Kidney glomerular epithelial cell (primary cell): ENCODE data around the gene PHF1.
A peak's percentile ranks its signal among the peaks of the same experiment; 100 is the strongest.
"Not testable (repeated sequence)": the region's sequence is repeated elsewhere in the genome, so short reads cannot be mapped to it uniquely, and the experiment has no call there.

Experiments
- DNase-seq: peaks from one replicate; lab custom pipeline; 2025; lab: John Stamatoyannopoulos, UW

The PHF1 gene

DNA sequence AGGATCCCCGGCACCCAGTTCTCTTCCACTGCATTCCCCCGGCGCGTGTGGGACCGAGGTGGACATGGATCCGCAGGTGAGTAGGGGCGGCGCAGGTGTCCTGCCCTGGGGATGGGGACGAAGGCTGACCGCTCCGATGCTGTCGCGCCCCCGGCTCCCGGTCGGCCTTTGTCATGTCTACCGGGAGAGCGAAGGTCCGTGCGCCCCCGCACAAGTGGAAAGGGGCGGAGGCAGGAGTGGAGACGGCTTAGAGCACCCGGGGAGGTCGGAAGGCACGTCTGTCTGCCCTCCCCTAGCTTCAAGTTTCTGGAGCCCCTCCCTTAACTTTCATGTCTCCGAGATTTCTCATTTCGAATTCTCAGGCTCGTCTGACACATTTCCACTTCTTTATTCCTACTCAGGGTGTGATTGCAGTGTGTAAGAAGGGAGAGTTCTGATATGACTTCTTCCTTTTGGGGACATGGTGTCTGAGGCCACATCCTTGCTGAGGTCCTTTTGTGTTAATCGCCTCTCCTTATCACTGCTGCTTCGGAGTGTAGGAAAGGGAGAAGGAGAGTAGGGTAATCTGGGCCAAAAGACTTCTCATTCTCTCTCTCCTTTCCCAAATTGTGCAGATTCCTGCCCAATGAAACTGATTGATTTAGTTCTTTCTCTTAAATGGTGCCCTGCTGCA, 18.8 kb upstream of the PHF1 start:
- no peak for DNase-seq

DNA sequence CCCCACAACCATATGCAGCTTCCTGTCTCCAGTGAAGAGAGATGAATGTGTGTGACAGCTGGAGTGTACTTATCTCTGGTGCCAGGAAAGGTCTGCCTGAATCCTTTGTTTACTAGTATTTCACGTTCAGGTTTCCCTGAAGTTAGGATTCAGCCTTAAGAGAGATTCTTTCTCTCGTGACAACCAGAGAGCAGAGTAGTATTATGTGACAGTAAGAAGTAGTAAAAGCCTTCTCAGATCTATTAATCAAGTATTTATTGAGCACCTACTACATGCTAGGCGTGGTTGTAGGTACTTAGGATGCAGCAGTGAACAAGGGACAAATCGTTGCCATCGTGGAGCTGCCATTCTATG, 18.2 kb upstream of the PHF1 start:
- no peak for DNase-seq

DNA sequence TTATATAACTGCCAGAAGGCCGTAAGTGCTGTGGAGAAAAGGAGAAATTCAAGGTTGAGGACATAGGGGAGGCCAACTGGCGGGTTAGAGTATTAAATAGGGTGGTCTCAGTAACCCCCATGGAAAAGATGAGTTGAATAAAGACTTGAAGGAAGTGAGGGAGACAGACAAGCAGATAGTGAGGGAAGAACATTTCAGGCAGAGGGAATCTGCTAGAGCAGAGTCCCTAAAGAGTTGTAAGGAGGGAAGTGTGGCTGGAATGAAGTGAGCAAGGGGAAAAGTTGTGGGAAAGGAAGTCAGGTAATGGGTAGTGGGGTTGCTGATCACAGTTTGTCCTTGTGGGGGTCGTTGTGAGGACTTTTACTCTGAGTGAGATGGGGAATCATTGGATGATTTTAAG, 17.8 kb upstream of the PHF1 start:
- no peak for DNase-seq

DNA sequence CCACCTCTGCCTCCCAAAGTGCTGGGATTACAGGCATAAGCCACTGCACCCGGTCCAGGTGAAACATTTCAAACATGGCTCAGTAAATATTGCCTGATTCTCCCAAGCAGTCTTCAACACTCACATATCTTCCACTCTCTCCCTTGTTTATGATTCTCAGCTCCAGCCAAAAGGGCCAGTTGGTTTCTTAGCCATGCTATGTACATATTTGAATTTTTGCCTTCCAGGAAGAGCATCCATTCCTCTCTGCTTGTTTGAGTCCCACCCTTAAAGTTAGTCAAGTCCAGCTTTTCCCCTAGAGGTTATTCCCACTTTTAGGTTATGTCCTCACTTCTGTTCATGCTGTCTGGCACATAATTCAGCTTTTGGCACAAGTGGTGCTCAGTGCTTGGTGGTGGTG, 13.3 kb upstream of the PHF1 start:
- no peak for DNase-seq

DNA sequence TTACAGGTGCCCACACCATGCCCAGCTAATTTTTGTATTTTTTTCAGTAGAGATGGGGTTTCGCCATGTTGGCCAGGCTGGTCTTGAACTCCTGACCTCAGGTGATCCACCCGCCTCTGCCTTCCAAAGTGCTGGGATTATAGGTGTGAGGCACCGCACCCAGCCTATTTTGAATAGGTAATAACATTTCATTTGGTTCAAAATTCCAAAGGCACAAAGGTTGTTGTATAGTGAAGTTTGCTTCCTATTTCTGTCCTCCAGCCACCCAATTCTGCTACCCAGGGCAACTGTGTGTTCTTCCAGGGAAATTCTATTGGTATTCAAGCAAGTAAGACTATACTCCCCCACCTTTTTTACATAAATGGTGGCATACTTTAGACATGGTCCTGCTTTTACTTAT, 12.2 kb upstream of the PHF1 start:
- not testable (repeated sequence) for DNase-seq

DNA sequence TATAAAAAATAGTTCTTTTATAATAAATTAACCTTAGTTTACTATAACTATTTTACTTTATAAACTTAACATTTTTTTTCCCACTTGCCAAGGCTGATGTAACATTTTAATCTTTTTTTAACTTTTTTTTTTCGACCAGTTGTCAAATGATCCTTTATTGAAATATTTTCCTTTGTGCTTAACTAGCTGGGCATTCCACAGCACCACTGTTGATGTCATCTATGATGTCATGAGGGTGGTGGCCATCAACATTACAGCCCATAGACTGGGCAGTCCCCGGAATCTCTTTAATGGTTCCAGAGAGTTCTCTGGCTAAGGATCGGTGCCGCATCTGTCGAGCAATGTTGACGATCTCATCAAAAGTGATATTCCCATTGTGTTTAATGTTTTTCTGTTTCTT, 10.9 kb upstream of the PHF1 start:
- DNase-seq, result not testable (repeated sequence)

DNA sequence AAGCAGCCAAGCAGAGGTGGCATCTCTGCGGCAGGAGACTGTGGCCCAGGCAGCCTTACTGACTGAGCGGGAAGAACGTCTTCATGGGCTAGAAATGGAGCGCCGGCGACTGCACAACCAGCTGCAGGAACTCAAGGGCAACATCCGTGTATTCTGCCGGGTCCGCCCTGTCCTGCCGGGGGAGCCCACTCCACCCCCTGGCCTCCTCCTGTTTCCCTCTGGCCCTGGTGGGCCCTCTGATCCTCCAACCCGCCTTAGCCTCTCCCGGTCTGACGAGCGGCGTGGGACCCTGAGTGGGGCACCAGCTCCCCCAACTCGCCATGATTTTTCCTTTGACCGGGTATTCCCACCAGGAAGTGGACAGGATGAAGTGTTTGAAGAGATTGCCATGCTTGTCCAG, 5.9 kb upstream of the PHF1 start:
- no peak for DNase-seq

DNA sequence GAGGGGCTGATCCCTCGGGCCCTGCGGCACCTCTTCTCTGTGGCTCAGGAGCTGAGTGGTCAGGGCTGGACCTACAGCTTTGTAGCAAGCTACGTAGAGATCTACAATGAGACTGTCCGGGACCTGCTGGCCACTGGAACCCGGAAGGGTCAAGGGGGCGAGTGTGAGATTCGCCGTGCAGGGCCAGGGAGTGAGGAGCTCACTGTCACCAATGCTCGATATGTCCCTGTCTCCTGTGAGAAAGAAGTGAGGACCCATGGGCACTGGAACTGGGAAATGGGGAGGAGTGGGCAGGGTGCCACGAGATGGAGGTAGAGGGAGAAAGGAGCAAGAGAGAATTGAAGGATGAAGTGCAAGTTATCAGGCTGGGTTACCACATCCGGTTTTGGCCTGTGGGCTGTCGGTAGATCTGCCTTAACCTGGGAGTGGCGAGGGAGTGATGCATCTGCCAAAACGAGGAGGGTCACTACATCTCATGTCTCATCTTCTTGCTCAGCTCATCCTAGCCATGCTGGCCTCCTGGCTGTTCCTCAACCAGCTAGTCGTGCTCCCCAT, 5.4 kb upstream of the PHF1 start:
- DNase-seq, result no peak

DNA sequence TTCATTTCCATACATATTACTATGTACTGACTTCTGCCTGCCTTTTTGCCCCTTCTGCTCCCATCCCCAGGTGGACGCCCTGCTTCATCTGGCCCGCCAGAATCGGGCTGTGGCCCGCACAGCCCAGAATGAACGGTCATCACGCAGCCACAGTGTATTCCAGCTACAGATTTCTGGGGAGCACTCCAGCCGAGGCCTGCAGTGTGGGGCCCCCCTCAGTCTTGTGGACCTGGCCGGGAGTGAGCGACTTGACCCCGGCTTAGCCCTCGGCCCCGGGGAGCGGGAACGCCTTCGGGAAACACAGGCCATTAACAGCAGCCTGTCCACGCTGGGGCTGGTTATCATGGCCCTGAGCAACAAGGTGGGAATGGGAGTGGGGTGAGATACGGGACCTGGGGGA, 4.7 kb upstream of the PHF1 start:
- no peak for DNase-seq

DNA sequence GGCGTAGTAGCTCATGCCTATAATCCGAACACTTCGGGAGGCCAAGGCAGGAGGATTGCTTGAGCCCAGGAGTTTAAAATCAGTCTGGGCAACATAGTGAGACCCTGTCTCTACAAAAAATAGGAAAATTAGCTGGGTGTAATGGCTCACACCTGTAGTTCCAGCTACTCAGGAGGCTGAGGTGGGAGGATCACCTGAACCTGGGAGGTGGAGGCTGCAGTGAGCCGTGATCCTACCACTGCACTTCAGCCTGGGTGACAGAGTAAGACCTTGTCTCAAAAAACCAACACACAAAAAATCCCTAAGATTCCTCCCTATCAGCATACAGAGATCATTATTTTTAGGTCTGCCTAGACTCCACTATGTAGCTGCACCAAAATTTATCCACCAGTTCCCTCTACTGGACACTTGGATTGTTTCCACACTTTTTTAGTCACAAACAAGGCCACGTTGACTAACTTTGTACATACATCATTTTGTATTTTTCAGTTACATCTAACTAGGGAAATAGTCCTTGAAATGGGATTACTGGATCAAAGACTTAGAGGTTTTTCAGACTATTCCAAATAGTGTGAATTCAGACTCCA, 3.6 kb upstream of the PHF1 start:
- DNase-seq, result peak; percentile 26

DNA sequence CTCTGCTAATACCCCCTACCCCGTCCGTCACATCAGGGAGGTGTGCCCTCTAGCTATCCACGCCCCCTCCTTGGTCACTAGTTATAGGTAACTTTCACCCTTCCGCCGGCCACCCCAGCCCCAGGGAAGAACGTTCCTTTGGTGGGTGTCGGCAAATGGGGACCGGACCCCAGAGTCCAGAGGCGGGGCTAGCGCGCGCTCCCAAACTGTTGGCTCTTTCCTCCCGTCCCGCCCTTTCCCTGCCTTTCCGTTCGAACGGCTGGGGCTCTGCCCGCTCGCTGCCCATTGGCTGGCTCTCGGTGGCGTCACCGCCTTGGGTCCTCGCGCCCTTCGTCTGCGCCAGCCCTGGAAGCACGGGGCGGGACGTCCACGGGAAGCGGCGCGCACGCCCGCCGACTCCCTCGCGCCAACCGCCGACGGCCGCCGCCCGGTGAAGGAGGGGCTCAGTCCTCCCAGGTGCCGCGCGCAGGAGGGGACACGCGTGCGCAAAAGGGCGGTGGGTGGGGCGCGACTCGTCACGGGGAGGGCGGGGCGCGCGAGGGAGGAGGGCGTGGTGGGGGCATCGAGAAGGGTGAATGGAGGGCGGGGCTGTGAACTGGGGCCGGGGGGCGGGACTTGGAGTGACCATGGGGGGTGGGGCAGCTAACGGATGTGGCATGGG, 634 bp upstream of the PHF1 start:
- peak; percentile 92 for DNase-seq

DNA sequence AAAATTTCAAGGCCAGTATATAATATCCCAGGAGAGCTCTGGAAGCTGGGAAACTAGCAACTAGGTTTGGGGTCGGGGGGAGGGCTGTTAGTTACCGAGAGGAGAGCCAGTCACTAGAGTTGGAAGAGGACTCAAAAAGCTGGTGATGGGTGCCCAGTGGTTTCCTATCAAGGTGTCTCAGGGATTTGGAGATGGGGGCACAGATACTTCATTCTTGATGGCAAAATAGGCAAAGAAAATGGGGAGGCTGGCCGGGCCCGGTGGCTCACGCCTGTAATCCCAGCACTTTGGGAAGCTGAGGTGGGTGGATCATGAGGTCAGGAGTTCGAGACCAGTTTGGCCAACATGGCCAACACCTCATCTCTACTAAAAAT, 805 bp downstream of the PHF1 start:
- no peak for DNase-seq

DNA sequence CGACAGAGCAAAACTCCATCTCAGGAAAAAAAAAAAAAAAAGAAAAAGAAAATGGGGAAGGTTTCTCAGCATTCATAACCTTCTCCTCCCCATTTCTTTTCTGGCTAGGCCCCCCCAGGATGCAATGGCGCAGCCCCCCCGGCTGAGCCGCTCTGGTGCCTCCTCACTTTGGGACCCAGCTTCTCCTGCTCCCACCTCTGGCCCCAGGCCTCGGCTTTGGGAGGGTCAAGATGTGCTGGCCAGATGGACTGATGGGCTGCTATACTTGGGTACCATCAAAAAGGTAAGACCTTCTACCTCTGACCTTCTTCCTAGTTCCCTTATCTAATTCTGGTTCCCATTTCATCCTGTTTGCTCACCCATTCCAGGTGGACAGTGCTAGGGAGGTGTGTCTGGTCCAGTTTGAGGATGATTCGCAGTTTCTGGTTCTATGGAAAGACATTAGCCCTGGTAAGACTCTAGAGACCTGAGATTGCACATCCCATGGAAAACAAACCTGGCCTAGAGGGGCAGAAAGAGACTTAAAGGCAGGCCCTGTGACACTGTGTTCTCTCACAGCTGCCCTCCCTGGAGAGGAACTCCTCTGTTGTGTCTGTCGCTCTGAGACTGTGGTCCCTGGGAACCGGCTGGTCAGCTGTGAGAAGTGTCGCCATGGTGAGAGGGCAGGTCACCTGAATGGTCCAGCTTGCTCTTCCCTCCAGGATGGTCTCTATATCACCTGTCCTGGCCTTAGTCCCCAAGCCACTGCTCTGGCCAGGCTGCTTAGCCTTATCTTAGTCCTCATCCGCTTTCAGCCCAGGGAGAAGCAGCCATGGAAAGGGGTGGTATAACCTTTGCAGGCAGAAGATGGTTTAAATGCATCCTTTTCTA, 1.6 kb downstream of the PHF1 start:
- no peak for DNase-seq

DNA sequence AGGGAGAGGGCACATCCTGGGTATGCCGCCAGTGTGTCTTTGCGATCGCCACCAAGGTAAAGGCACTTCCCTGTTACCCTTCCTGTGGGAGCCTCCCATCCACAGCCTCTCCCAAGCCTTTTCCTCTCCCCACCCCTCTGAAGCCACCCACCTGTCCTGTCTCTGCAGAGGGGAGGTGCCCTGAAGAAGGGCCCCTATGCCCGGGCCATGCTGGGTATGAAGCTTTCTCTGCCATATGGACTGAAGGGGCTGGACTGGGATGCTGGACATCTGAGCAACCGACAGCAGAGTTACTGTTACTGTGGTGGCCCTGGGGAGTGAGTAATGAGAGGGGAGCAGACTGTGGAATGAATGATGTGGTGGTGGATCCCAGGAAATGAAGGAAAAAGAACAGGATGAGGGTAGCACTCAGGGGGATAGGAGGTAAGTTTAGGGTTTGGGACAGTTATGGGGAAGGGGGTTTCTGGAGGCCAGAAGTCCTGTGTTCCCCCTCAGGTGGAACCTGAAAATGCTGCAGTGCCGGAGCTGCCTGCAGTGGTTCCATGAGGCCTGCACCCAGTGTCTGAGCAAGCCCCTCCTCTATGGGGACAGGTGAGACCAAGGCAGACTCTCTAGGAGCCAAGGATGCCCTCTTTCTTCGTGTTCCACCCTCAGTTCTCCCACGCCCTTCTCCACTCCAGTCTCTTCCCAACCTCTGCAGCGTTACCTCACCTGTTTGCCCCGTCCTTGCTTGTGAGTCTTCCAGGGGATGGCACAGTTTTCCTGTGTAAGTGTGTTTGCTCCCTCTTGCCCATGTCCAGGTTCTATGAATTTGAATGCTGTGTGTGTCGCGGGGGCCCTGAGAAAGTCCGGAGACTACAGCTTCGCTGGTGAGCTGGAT, 2.7 kb downstream of the PHF1 start:
- DNase-seq, result no peak

DNA sequence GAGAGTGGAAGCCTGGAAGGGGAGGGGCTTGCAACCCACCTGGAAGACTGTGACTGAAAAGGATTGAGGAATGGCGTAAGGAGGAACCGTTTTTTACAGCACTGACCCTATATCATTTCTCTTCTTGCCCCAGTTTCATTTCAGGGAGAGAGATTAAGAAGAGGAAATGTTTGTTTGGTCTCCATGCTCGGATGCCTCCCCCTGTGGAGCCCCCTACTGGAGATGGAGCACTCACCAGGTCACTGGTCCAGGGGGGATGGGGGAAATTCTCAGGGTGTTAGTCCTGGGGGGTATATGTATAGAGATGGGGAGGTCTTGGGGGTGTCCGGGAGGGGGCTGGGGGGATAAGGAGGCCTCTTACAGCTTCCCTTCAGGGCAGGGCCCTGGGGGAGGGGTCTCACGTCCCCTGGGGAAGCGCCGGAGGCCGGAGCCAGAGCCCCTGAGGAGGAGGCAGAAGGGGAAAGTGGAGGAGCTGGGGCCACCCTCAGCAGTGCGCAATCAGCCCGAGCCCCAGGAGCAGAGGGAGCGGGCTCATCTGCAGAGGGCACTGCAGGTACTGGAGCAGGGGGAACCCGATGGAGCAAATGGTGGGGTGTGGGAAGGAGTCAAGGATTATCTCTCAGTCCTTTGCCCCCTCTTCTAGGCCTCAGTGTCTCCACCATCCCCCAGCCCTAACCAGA, 3.9 kb downstream of the PHF1 start:
- no peak for DNase-seq

DNA sequence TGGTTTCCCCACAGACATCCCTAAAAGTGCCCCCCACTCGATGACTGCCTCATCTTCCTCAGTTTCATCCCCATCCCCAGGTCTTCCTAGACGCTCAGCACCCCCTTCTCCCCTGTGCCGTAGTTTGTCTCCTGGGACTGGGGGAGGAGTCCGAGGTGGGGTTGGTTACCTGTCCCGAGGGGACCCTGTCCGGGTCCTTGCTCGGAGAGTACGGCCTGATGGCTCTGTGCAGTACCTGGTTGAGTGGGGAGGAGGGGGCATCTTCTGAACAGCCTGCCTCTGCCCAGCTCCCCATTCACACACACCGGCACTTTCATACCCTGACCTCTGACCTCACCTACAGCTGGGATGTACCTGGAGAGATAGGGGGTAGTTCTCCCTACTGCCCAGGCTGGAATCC, 5.0 kb downstream of the PHF1 start:
- no peak for DNase-seq

DNA sequence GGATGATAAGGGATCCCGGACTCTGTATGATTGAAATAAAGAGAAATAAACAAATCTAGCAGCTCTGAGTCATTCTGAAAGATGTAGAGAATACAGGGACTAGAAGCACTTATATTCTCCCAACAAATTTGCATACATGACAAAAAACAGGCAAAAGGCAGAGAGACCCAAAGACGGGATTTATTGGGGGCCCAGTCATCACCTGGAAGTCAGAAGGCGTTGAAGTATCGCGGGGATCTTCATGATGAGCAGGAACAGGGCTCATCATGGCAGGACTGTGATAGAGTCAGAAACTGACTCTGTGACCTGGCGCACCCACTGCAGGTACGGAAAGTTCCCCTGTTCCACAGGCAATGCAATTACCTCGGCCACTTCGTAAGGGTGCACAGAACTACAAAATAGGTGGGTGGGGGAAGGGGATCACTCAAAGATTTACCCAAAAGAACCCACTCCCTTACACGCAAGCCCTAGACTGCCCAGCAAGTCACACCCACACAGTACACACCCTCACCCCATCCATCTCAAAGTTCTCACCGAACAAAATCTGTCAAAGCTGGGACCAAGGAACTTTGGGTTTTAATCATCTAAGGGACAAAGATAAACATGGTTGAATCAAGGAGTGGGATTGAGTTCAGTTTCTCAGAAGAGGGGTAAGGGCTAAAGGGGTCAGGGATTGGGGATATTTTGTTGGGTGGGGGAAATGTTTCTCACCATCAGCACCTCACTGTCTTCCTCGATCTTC, 5.7 kb downstream of the PHF1 start:
- DNase-seq, result no peak

DNA sequence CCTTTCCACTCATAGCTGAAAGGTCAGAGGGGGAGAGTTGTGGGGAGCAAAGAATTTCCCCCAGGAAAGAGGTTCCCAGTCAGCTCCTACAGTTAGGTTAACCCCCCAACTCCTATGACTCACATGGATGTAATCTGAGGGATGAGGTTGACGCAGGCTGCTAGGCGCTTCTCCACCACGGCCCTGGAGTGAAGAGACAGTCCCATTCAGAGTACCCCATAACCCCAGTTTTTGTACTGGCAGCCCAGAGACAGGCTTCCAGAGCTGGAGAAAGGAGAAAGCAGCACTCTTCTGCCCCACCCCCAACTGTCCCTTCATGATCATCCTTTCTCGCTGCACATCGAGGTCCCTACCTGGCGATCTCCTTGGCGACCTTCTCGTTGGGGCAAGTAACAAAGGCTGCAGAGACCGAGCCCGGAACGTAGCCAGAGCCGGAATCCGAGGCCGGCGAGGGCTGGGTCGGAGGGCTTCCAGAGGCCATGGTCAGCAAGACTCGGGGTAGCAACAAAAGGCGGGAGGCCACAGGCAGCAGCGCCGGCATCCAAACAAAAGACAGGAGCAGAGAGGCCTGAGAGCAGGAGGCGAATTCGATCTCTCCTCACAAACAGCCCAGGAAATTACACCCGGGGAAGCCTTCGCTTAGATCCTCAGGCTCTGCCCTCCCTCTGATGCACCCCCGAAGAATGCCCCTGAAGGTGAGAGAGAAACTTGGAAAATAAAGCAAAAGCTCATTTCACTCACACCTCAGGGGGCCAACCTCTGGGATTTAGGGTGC, 6.5 kb downstream of the PHF1 start:
- peak; percentile 47 for DNase-seq

DNA sequence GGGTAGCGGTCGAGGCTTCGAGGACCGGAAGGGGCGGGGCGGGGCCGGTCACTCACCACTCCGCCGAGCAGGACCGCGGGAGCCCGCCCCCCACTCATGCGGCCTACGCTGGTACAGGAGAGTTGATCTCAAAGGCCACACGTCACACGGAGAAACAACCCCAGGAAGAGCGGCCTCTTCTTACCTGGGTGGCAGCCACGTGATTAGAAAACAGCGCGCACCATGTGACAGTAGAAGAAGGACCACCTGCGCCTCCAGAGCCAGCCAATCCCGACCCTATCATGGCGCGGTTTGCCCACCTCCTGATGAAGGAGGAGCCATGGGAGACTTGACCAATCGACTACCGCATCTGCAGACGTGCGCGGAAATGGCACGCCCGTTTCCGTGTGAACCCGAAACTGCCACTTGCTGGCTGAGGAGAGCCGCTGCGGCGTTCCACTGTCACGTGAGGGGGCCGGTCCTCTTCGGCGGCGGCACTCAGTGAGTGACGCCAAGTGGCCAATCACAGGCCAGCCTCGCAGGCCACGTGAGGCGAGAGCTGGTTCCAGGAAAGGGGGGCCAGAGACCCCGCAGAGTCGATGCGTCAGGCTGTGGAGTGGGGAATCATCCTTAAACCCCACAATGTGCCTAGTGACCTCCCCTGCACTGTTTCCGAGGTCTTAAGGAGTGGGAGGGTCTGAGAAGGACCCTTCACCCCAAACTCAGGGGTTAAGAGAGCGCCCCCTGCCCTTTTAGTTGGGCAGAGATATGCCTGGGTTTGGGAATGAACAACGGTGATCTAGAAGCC, 7.3 kb downstream of the PHF1 start, which contains the start of gene CUTA:
TSS of gene CUTA (minus strand) at position 205 of the 787 bp plus-strand sequence. CDS start at position 98, 107 bp downstream.
- DNase-seq, result peak; percentile 98
